ENCODE results near the gene FRMD5.

- no peak for TF ChIP-seq POLR2AphosphoS5 (IDR thresholded peaks at IDR 0.05; ENCODE audit: low read depth, low read length)
- TF ChIP-seq, protein P1, sequence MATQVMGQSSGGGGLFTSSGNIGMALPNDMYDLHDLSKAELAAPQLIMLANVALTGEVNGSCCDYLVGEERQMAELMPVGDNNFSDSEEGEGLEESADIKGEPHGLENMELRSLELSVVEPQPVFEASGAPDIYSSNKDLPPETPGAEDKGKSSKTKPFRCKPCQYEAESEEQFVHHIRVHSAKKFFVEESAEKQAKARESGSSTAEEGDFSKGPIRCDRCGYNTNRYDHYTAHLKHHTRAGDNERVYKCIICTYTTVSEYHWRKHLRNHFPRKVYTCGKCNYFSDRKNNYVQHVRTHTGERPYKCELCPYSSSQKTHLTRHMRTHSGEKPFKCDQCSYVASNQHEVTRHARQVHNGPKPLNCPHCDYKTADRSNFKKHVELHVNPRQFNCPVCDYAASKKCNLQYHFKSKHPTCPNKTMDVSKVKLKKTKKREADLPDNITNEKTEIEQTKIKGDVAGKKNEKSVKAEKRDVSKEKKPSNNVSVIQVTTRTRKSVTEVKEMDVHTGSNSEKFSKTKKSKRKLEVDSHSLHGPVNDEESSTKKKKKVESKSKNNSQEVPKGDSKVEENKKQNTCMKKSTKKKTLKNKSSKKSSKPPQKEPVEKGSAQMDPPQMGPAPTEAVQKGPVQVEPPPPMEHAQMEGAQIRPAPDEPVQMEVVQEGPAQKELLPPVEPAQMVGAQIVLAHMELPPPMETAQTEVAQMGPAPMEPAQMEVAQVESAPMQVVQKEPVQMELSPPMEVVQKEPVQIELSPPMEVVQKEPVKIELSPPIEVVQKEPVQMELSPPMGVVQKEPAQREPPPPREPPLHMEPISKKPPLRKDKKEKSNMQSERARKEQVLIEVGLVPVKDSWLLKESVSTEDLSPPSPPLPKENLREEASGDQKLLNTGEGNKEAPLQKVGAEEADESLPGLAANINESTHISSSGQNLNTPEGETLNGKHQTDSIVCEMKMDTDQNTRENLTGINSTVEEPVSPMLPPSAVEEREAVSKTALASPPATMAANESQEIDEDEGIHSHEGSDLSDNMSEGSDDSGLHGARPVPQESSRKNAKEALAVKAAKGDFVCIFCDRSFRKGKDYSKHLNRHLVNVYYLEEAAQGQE (IDR thresholded peaks at IDR 0.05; ENCODE audit: insufficient read depth in 1 of 2, low read depth in 2 of 2, low read length in 2 of 2): no peak
- no peak for TF ChIP-seq TAF1 (IDR thresholded peaks at IDR 0.05; ENCODE audit: borderline replicate concordance, insufficient read depth, low read length)
- TF ChIP-seq SIN3A (IDR thresholded peaks at IDR 0.05; ENCODE audit: borderline replicate concordance, insufficient read depth, low read length): no peak
Measured at GRCh38 chr15:43966646-43967045, 228.4 kb downstream of the FRMD5 start.

Data from PFSK-1 (cell line).